Measurements from ENCODE around the gene ACTA2. TPM values are rescaled to one million over a fixed set of nuclear protein-coding genes. Genes with fewer than 3 reads are reported as not detected.

ACTA2 gene
- total and polyA plus RNA-seq, 4 donors, result 13.2 to 182 (median 73.6) TPM

- TF ChIP-seq FOXA2 (IDR thresholded peaks at IDR 0.05) (no peak), JUND (IDR thresholded peaks at IDR 0.05) (no peak), YY1 (IDR thresholded peaks at IDR 0.05) (no peak), HNF4A (conservative IDR thresholded peaks at IDR 0.05) (no peak), HNF4G (IDR thresholded peaks at IDR 0.05) (no peak), EGR1 (IDR thresholded peaks at IDR 0.05; ENCODE audit: low read depth in 2 of 2) (no peak), GABPA (IDR thresholded peaks at IDR 0.05 in 1 of 2, conservative IDR thresholded peaks at IDR 0.05 in 1 of 2) (no peak)
- TF ChIP-seq, protein P1, sequence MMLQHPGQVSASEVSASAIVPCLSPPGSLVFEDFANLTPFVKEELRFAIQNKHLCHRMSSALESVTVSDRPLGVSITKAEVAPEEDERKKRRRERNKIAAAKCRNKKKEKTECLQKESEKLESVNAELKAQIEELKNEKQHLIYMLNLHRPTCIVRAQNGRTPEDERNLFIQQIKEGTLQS (IDR thresholded peaks at IDR 0.05), result no peak
- TF ChIP-seq, protein P2, sequence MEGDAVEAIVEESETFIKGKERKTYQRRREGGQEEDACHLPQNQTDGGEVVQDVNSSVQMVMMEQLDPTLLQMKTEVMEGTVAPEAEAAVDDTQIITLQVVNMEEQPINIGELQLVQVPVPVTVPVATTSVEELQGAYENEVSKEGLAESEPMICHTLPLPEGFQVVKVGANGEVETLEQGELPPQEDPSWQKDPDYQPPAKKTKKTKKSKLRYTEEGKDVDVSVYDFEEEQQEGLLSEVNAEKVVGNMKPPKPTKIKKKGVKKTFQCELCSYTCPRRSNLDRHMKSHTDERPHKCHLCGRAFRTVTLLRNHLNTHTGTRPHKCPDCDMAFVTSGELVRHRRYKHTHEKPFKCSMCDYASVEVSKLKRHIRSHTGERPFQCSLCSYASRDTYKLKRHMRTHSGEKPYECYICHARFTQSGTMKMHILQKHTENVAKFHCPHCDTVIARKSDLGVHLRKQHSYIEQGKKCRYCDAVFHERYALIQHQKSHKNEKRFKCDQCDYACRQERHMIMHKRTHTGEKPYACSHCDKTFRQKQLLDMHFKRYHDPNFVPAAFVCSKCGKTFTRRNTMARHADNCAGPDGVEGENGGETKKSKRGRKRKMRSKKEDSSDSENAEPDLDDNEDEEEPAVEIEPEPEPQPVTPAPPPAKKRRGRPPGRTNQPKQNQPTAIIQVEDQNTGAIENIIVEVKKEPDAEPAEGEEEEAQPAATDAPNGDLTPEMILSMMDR (IDR thresholded peaks at IDR 0.05; ENCODE audit: low read depth, low read length, missing input control), result no peak
- TF ChIP-seq, protein P3, sequence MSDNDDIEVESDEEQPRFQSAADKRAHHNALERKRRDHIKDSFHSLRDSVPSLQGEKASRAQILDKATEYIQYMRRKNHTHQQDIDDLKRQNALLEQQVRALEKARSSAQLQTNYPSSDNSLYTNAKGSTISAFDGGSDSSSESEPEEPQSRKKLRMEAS (IDR thresholded peaks at IDR 0.05), result no peak
- Histone ChIP-seq H3K36me3 (ENCODE audit: control insufficient read depth in 4 of 4, insufficient read depth in 3 of 4, low read depth in 1 of 4, low read length in 3 of 4) (no peaks in the 10 kb centered on the region), H3K4me3 (ENCODE audit: low read depth in 1 of 3, low read length in 3 of 3) (no peak overlapping the region), H3K9ac (ENCODE audit: low read depth in 1 of 2, low read length in 2 of 2) (no peak overlapping the region), H3K4me1 (ENCODE audit: control insufficient read depth in 4 of 4, insufficient read depth in 4 of 4, low read length in 3 of 4) (peaks cover 3 to 15% (median 10%) of the 10 kb centered on the region in 4 donors), H3K27me3 (ENCODE audit: control insufficient read depth in 4 of 4, insufficient read depth in 4 of 4, low read length in 3 of 4) (no peaks in the 10 kb centered on the region), H3K27ac (ENCODE audit: low read depth in 1 of 2, low read length in 2 of 2) (no peak overlapping the region), H3K9me3 (ENCODE audit: control insufficient read depth in 4 of 4, low read length in 3 of 4) (no peaks in the 10 kb centered on the region)
- no peak for DNase-seq (ENCODE audit: low spot score)
- 86% methylated on average over 1 of the region's 1 CpG for WGBS
Measured at GRCh38 chr10:88931548-88931947, 21.0 kb downstream of the ACTA2 start.

DNA sequence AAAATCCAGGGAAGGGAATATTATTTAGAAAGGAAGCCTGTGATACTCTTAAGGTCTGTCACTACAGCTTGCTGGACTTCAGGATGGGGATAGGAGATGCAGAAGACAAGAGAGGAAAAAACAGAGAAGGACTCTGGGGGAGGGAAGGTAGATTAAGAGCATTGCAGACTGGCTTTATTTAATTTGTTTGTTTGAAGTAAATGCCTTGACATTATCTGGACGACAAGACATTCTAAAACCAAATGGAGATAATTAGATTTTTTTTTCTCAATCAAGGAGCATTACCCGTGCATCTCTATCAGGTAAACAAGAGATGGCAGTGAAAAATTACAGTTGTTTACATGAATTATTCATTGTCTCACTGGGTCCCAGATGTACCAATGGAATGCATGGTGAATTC is 24.3 kb downstream of the ACTA2 start:
- no peak for DNase-seq (ENCODE audit: low spot score)
- 79% methylated on average over 2 of the region's 2 CpGs for WGBS
- Histone ChIP-seq H3K4me3 (ENCODE audit: low read depth in 1 of 3, low read length in 3 of 3) (no peak overlapping the region), H3K27me3 (ENCODE audit: control insufficient read depth in 4 of 4, insufficient read depth in 4 of 4, low read length in 3 of 4) (no peaks in the 10 kb centered on the region), H3K36me3 (ENCODE audit: control insufficient read depth in 4 of 4, insufficient read depth in 3 of 4, low read depth in 1 of 4, low read length in 3 of 4) (no peaks in the 10 kb centered on the region), H3K27ac (ENCODE audit: low read depth in 1 of 2, low read length in 2 of 2) (no peak overlapping the region), H3K9ac (ENCODE audit: low read depth in 1 of 2, low read length in 2 of 2) (no peak overlapping the region), H3K4me1 (ENCODE audit: control insufficient read depth in 4 of 4, insufficient read depth in 4 of 4, low read length in 3 of 4) (peaks cover 0 to 7% (median 5%) of the 10 kb centered on the region in 4 donors), H3K9me3 (ENCODE audit: control insufficient read depth in 4 of 4, low read length in 3 of 4) (no peaks in the 10 kb centered on the region)
- TF ChIP-seq RXRA (IDR thresholded peaks at IDR 0.05) (no peak), RAD21 (IDR thresholded peaks at IDR 0.05) (no peak), REST (IDR thresholded peaks at IDR 0.05) (no peak), EGR1 (IDR thresholded peaks at IDR 0.05; ENCODE audit: low read depth in 2 of 2) (no peak), FOXA2 (IDR thresholded peaks at IDR 0.05) (no peak)
- TF ChIP-seq, protein P3 (IDR thresholded peaks at IDR 0.05), result no peak
